ENCODE data around the gene ADAMTSL5. TPM values are rescaled to one million over a fixed set of nuclear protein-coding genes. Genes with fewer than 3 reads are reported as not detected.

The ADAMTSL5 gene
- total and polyA plus RNA-seq, 9 of the 15 experiments (the other 6 are each of a cell fraction or from before 2014, with no cell fraction given), result 1.0 to 11.6 (median 4.1) TPM

DNA sequence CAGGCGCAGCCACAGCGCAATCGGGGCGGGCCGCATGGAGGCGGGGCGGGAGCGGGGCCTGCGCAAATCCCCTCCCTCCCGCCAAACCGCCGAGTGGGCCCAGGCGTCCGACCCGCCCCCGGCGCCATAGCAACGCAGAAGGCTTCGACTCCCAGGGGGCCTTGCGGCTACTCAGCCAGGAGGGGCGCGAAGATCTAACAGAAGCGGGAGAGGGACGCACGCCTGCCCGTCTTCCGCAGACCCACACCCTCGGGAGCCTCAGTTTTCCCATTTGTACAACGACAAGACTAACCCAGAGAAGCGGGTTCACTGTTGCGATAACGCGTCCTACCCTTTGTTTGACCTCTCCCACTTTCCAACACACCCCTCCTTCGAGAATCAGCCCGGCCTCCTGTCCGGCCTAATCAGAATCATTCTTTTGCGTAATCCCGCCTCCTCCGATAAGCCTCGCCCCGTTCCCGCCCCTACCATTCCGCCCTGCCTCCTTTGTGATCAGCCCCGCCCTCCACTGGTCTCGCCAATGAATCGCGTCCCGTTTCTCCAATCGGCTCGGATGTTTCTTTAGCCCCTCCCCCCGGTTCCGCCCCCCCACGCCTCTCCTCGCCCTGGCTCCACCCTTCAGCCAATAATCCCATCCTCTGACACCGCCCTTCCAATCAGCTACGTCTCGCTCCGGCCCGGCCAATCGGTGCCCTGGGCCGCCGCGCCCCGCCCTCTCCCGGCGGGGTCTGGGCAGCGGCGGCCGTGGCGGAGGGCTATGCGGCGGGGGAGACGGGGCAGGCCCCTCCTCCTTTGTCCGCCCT is 22.3 kb downstream of the ADAMTSL5 start, which contains the start of gene PCSK4 (continued):
- TF ChIP-seq BHLHE40 (IDR thresholded peaks at IDR 0.05; ENCODE audit: low read length) (peak; percentile 63), ZNF143 (CRISPR knock-in tag; IDR thresholded peaks at IDR 0.05) (peak; percentile 82), IRF2 (CRISPR knock-in tag; IDR thresholded peaks at IDR 0.05) (no peak), KLF10 (CRISPR knock-in tag; IDR thresholded peaks at IDR 0.05) (no peak), ATF1 (CRISPR knock-in tag; IDR thresholded peaks at IDR 0.05) (no peak), ATF1 (tag; IDR thresholded peaks at IDR 0.05) (peak; percentile 54), JUN (IDR thresholded peaks at IDR 0.05; ENCODE audit: borderline replicate concordance, low read depth, low read length) (0 out of 2 replicates have a peak, but pooled peaks have one; percentile 14), JUN (CRISPR knock-in tag; IDR thresholded peaks at IDR 0.05; ENCODE audit: borderline replicate concordance) (no peak), PRPF4 (IDR thresholded peaks at IDR 0.05; ENCODE audit: insufficient read depth, low read depth, low read length, poor library complexity, severe bottlenecking) (no peak), TOE1 (IDR thresholded peaks at IDR 0.05; ENCODE audit: borderline replicate concordance) (peak; percentile 91), TOE1 (CRISPR knock-in tag; IDR thresholded peaks at IDR 0.05; ENCODE audit: borderline replicate concordance, low read depth) (no peak), HDAC2 (IDR thresholded peaks at IDR 0.05) (peak; percentile 92), MXI1 (IDR thresholded peaks at IDR 0.05; ENCODE audit: low read depth, low read length) (peak; percentile 93), NFYB (IDR thresholded peaks at IDR 0.05; ENCODE audit: extremely low read depth, insufficient read length) (peak; percentile 60)
- TF ChIP-seq, protein P1, sequence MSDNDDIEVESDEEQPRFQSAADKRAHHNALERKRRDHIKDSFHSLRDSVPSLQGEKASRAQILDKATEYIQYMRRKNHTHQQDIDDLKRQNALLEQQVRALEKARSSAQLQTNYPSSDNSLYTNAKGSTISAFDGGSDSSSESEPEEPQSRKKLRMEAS (CRISPR knock-in tag; IDR thresholded peaks at IDR 0.05), result peak; percentile 65
- TF ChIP-seq, protein P2, sequence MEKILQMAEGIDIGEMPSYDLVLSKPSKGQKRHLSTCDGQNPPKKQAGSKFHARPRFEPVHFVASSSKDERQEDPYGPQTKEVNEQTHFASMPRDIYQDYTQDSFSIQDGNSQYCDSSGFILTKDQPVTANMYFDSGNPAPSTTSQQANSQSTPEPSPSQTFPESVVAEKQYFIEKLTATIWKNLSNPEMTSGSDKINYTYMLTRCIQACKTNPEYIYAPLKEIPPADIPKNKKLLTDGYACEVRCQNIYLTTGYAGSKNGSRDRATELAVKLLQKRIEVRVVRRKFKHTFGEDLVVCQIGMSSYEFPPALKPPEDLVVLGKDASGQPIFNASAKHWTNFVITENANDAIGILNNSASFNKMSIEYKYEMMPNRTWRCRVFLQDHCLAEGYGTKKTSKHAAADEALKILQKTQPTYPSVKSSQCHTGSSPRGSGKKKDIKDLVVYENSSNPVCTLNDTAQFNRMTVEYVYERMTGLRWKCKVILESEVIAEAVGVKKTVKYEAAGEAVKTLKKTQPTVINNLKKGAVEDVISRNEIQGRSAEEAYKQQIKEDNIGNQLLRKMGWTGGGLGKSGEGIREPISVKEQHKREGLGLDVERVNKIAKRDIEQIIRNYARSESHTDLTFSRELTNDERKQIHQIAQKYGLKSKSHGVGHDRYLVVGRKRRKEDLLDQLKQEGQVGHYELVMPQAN (IDR thresholded peaks at IDR 0.05; ENCODE audit: borderline replicate concordance), result peak; percentile 98
- TF ChIP-seq, protein P3, sequence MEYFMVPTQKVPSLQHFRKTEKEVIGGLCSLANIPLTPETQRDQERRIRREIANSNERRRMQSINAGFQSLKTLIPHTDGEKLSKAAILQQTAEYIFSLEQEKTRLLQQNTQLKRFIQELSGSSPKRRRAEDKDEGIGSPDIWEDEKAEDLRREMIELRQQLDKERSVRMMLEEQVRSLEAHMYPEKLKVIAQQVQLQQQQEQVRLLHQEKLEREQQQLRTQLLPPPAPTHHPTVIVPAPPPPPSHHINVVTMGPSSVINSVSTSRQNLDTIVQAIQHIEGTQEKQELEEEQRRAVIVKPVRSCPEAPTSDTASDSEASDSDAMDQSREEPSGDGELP (CRISPR knock-in tag; IDR thresholded peaks at IDR 0.05; ENCODE audit: borderline replicate concordance), result peak; percentile 64
- TF ChIP-seq, protein P4, sequence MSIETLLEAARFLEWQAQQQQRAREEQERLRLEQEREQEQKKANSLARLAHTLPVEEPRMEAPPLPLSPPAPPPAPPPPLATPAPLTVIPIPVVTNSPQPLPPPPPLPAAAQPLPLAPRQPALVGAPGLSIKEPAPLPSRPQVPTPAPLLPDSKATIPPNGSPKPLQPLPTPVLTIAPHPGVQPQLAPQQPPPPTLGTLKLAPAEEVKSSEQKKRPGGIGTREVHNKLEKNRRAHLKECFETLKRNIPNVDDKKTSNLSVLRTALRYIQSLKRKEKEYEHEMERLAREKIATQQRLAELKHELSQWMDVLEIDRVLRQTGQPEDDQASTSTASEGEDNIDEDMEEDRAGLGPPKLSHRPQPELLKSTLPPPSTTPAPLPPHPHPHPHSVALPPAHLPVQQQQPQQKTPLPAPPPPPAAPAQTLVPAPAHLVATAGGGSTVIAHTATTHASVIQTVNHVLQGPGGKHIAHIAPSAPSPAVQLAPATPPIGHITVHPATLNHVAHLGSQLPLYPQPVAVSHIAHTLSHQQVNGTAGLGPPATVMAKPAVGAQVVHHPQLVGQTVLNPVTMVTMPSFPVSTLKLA (conservative IDR thresholded peaks at IDR 0.05), result peak; percentile 76 to 89
- TF ChIP-seq, protein P5, sequence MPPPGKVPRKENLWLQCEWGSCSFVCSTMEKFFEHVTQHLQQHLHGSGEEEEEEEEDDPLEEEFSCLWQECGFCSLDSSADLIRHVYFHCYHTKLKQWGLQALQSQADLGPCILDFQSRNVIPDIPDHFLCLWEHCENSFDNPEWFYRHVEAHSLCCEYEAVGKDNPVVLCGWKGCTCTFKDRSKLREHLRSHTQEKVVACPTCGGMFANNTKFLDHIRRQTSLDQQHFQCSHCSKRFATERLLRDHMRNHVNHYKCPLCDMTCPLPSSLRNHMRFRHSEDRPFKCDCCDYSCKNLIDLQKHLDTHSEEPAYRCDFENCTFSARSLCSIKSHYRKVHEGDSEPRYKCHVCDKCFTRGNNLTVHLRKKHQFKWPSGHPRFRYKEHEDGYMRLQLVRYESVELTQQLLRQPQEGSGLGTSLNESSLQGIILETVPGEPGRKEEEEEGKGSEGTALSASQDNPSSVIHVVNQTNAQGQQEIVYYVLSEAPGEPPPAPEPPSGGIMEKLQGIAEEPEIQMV (tag; conservative IDR thresholded peaks at IDR 0.05; ENCODE audit: low read depth), result no peak
- TF ChIP-seq, protein P6, sequence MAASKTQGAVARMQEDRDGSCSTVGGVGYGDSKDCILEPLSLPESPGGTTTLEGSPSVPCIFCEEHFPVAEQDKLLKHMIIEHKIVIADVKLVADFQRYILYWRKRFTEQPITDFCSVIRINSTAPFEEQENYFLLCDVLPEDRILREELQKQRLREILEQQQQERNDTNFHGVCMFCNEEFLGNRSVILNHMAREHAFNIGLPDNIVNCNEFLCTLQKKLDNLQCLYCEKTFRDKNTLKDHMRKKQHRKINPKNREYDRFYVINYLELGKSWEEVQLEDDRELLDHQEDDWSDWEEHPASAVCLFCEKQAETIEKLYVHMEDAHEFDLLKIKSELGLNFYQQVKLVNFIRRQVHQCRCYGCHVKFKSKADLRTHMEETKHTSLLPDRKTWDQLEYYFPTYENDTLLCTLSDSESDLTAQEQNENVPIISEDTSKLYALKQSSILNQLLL (CRISPR knock-in tag; IDR thresholded peaks at IDR 0.05; ENCODE audit: borderline replicate concordance), result no peak
